ENCODE data around the gene STARD9. TPM values are rescaled to one million over a fixed set of nuclear protein-coding genes. Genes with fewer than 3 reads are reported as not detected.

The STARD9 gene
- total RNA-seq, 1 donor from 2014 or later = 10.0 TPM

GRCh38 chr15:42621996-42622925, 46.9 kb downstream of the STARD9 start:
- TF ChIP-seq, protein P1, sequence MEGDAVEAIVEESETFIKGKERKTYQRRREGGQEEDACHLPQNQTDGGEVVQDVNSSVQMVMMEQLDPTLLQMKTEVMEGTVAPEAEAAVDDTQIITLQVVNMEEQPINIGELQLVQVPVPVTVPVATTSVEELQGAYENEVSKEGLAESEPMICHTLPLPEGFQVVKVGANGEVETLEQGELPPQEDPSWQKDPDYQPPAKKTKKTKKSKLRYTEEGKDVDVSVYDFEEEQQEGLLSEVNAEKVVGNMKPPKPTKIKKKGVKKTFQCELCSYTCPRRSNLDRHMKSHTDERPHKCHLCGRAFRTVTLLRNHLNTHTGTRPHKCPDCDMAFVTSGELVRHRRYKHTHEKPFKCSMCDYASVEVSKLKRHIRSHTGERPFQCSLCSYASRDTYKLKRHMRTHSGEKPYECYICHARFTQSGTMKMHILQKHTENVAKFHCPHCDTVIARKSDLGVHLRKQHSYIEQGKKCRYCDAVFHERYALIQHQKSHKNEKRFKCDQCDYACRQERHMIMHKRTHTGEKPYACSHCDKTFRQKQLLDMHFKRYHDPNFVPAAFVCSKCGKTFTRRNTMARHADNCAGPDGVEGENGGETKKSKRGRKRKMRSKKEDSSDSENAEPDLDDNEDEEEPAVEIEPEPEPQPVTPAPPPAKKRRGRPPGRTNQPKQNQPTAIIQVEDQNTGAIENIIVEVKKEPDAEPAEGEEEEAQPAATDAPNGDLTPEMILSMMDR (IDR thresholded peaks at IDR 0.05; ENCODE audit: unreplicated experiment) = no peak
- no peaks in the 10 kb centered on the region for H3K9me3 Mint-ChIP-seq
- no peak overlapping the region for H3K4me3 Mint-ChIP-seq
- H3K36me3 Mint-ChIP-seq = no peaks in the 10 kb centered on the region
- no peak for DNase-seq (ENCODE audit: low spot score in 2 of 2, unreplicated experiment in 2 of 2)
- peaks cover 7% of the 10 kb centered on the region for H3K4me1 Mint-ChIP-seq
- H3K27me3 Mint-ChIP-seq (ENCODE audit: low read depth) = no peaks in the 10 kb centered on the region
- peak overlapping the region; percentile 52 for H3K27ac Mint-ChIP-seq

- peaks cover 7% of the 10 kb centered on the region for H3K4me1 Mint-ChIP-seq
- H3K9me3 Mint-ChIP-seq = peaks cover 15% of the 10 kb centered on the region
- H3K36me3 Mint-ChIP-seq = no peaks in the 10 kb centered on the region
- no peak overlapping the region for H3K27ac Mint-ChIP-seq
- no peaks in the 10 kb centered on the region for H3K27me3 Mint-ChIP-seq (ENCODE audit: low read depth)
- DNase-seq (ENCODE audit: low spot score in 2 of 2, unreplicated experiment in 2 of 2) = no peak
- H3K4me3 Mint-ChIP-seq = no peak overlapping the region
- TF ChIP-seq, protein P1 (IDR thresholded peaks at IDR 0.05; ENCODE audit: unreplicated experiment) = no peak
These were observed 48.5 kb downstream of the STARD9 start for GRCh38 chr15:42623951-42624350.

GRCh38 chr15:42627485-42627884, 52.1 kb downstream of the STARD9 start:
- DNase-seq (ENCODE audit: low spot score in 2 of 2, unreplicated experiment in 2 of 2) = no peak
- Mint-ChIP-seq H3K4me3 (no peak overlapping the region), H3K4me1 (peaks cover 2% of the 10 kb centered on the region), H3K36me3 (peaks cover 4% of the 10 kb centered on the region), H3K27ac (no peak overlapping the region), H3K9me3 (peaks cover 27% of the 10 kb centered on the region), H3K27me3 (ENCODE audit: low read depth) (no peaks in the 10 kb centered on the region)
- TF ChIP-seq, protein P1 (IDR thresholded peaks at IDR 0.05; ENCODE audit: unreplicated experiment) = no peak

GRCh38 chr15:42628761-42629160, 53.4 kb downstream of the STARD9 start:
- Mint-ChIP-seq H3K27me3 (ENCODE audit: low read depth) (no peaks in the 10 kb centered on the region), H3K9me3 (peaks cover 27% of the 10 kb centered on the region), H3K4me3 (no peak overlapping the region), H3K4me1 (no peaks in the 10 kb centered on the region), H3K27ac (no peak overlapping the region), H3K36me3 (peaks cover 4% of the 10 kb centered on the region)
- TF ChIP-seq, protein P1 (IDR thresholded peaks at IDR 0.05; ENCODE audit: unreplicated experiment) = no peak
- DNase-seq (ENCODE audit: low spot score in 2 of 2, unreplicated experiment in 2 of 2) = no peak

DNA sequence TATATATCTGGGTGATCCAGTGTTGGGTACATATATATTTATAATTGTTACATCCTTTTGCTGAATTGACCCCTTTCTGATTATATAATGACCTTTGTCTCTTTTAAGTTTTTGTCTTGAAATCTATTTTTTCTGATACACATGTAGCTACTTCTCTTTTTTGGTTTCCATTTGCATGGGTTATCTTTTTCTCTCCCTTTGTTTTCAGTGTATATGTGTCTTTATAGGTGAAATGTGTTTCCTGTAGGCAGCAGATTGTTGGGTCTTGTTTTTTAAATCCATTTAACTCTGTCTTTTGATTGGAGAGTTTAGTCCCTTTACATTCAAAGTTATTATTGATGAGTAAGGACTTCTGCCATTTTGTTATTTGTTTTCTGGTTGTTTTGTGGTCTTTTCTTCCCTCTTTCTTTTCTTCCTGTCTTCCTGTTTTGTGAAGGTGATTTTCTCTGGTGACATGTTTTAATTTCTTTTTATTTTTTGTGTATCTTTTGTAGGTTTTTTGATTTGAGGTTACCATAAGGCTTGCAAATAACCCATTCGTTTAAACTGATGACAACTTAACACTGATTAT, 56.8 kb downstream of the STARD9 start:
- H3K27me3 Mint-ChIP-seq (ENCODE audit: low read depth) = no peaks in the 10 kb centered on the region
- H3K27ac Mint-ChIP-seq = no peak overlapping the region
- H3K9me3 Mint-ChIP-seq = peaks cover 27% of the 10 kb centered on the region
- TF ChIP-seq, protein P1 (IDR thresholded peaks at IDR 0.05; ENCODE audit: unreplicated experiment) = no peak
- no peaks in the 10 kb centered on the region for H3K4me1 Mint-ChIP-seq
- DNase-seq (ENCODE audit: low spot score in 2 of 2, unreplicated experiment in 2 of 2) = no peak
- H3K36me3 Mint-ChIP-seq = peaks cover 4% of the 10 kb centered on the region
- no peak overlapping the region for H3K4me3 Mint-ChIP-seq
